Measurements from ENCODE around the gene GP5.

- TF ChIP-seq CTCF (IDR thresholded peaks at IDR 0.05) = no peak
- no peak for TF ChIP-seq POLR2A (IDR thresholded peaks at IDR 0.05)
These were observed 23.4 kb downstream of the GP5 start for GRCh38 chr3:194375473-194376240.
